Suprapubic skin (tissue), 3 donors: ENCODE results near the gene ZNF225.

Source experiments
- POLR2A ChIP-seq, 2 donors: fragments of 450-650 bp; IDR thresholded peaks; one replicate each; pipeline ENCODE4 v1.6.1; 2017; ENCODE audit warnings: antibody characterized with exemption in 2 of 2, mild to moderate bottlenecking in 2 of 2, moderate library complexity in 2 of 2
- TF ChIP-seq, protein P1 (sequence below), 2 donors: fragments of 200-600 bp in 1 of 2; fragments of 450-650 bp in 1 of 2; sonication (generic) in 1 of 2; IDR thresholded peaks; one replicate each; pipeline ENCODE4 v1.5.1; 2016 to 2019; ENCODE audit warnings: antibody characterized with exemption in 2 of 2, mild to moderate bottlenecking in 1 of 2, moderate library complexity in 1 of 2

DNA sequence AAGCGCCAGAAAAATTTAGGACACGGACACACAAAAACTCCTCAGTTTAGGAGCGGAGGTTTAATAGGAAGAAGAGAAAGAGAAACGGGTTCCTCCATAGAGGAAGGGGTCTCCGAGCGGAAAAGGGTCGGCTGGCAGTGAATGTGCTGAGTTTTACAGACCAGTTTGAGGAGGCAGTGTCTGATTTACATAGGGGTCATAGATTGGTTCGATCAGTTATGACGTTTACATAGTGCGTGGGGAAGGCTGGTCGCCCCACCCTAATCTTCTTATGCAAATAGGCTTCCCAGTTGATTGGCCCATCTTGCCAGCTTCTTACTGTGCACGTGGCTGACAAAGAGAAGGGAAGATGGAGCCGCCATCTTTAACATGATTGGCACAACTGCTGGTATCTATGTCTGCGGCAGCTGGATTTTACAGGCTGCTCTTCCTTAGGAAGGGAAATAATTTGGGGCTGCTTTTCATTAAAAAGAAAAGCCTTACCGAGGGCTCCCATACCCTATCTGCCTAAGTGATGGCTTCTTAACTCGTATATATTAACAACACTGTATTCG, 1.2 kb upstream of the ZNF225 start:
- TF ChIP-seq, protein P1, sequence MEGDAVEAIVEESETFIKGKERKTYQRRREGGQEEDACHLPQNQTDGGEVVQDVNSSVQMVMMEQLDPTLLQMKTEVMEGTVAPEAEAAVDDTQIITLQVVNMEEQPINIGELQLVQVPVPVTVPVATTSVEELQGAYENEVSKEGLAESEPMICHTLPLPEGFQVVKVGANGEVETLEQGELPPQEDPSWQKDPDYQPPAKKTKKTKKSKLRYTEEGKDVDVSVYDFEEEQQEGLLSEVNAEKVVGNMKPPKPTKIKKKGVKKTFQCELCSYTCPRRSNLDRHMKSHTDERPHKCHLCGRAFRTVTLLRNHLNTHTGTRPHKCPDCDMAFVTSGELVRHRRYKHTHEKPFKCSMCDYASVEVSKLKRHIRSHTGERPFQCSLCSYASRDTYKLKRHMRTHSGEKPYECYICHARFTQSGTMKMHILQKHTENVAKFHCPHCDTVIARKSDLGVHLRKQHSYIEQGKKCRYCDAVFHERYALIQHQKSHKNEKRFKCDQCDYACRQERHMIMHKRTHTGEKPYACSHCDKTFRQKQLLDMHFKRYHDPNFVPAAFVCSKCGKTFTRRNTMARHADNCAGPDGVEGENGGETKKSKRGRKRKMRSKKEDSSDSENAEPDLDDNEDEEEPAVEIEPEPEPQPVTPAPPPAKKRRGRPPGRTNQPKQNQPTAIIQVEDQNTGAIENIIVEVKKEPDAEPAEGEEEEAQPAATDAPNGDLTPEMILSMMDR (IDR thresholded peaks at IDR 0.05) = no peak
- no peak for TF ChIP-seq POLR2A (IDR thresholded peaks at IDR 0.05)
